PC-3 (cell line): Measurements from ENCODE around the gene OPALIN. TPM values are rescaled to one million over a fixed set of nuclear protein-coding genes. Genes with fewer than 3 reads are reported as not detected.

Experiments used
- ATAC-seq: fragments of 200-7000 bp; cut with Tn5 transposase; 2 replicates; pipeline ENCODE4 v1.9.1; 2020; ENCODE audit warnings: mild to moderate bottlenecking, moderate library complexity
- BruUV-seq: library from RNA; stranded (reverse); fragments of 400-500 nt; replicated peaks from 2 replicates; lab custom pipeline; 2021; lab: Mats Ljungman, UMichigan
- CTCF ChIA-PET: fragments of 300-600 bp; sonication (Branson Sonifier 250); formaldehyde crosslinking; loops from one replicate; lab custom pipeline; 2022; ENCODE audit warnings: antibody characterized with exemption; lab: Charles Lee
- POLR2A ChIA-PET: fragments of 300-600 bp; sonication (Branson Sonifier 250); formaldehyde crosslinking; loops from one replicate; lab custom pipeline; 2022; ENCODE audit warnings: antibody characterized with exemption; ENCODE audit not compliant: unreplicated experiment; lab: Charles Lee
- DNase-seq: peaks from one replicate; pipeline ENCODE4 v3.0.0-alpha.2; 2015
- H2AFZ ChIP-seq: fragments of 300-600 bp; sonication (generic); 2 replicates; pipeline ENCODE4 v1.6.0; 2016; ENCODE audit warnings: antibody characterized with exemption, low read length
- H3F3A ChIP-seq: fragments of 300-600 bp; sonication (generic); one replicate; pipeline ENCODE4 v1.6.0; 2017; ENCODE audit warnings: antibody characterized with exemption, low read length, control low read depth, mild to moderate bottlenecking; ENCODE audit not compliant: unreplicated experiment
- H3K27ac ChIP-seq: fragments of 300-600 bp; sonication (generic); 2 replicates; pipeline ENCODE4 v1.5.1; 2016; ENCODE audit warnings: mild to moderate bottlenecking, low read length
- H3K27me3 ChIP-seq: fragments of 300-600 bp; sonication (generic); 2 replicates; pipeline ENCODE4 v1.6.1; 2016; ENCODE audit warnings: low read length, mixed read lengths
- H3K36me3 ChIP-seq: fragments of 300-600 bp; sonication (generic); 2 replicates; pipeline ENCODE4 v1.6.1; 2016; ENCODE audit warnings: low read depth, mixed run types, low read length, mixed read lengths
- H3K4me1 ChIP-seq: fragments of 300-600 bp; sonication (generic); 2 replicates; pipeline ENCODE4 v1.5.1; 2016; ENCODE audit warnings: low read length; ENCODE audit not compliant: insufficient read depth
- H3K4me2 ChIP-seq: fragments of 300-600 bp; sonication (generic); 2 replicates; pipeline ENCODE4 v1.6.0; 2016; ENCODE audit warnings: low read length
- H3K4me3 ChIP-seq: fragments of 300-600 bp; sonication (generic); 2 replicates; pipeline ENCODE4 v1.5.1; 2016; ENCODE audit warnings: mild to moderate bottlenecking, low read length, mixed read lengths
- H3K79me2 ChIP-seq: fragments of 300-600 bp; sonication (generic); 2 replicates; pipeline ENCODE4 v1.6.1; 2017; ENCODE audit warnings: low read length, mixed read lengths
- H3K9ac ChIP-seq: fragments of 300-600 bp; sonication (generic); 2 replicates; pipeline ENCODE4 v1.6.0; 2016; ENCODE audit warnings: mild to moderate bottlenecking, low read length
- H3K9me2 ChIP-seq: fragments of 300-600 bp; sonication (generic); replicated peaks from 2 replicates; pipeline ENCODE4 v1.6.1; 2016; ENCODE audit warnings: mixed run types, low read length, mixed read lengths
- H3K9me3 ChIP-seq: fragments of 300-600 bp; sonication (generic); 2 replicates; pipeline ENCODE4 v1.6.1; 2016; ENCODE audit warnings: low read length, mixed read lengths
- H4K20me1 ChIP-seq: fragments of 300-600 bp; sonication (generic); 2 replicates; pipeline ENCODE4 v1.6.1; 2016; ENCODE audit warnings: low read length, mixed read lengths
- EZH2 ChIP-seq: fragments of 300-600 bp; sonication (generic); IDR thresholded peaks from one replicate; pipeline ENCODE4 v1.6.1; 2017; ENCODE audit warnings: antibody characterized with exemption, mild to moderate bottlenecking, low read length; ENCODE audit not compliant: unreplicated experiment
- EZH2phosphoT487 ChIP-seq: fragments of 300-600 bp; sonication (generic); IDR thresholded peaks from 2 replicates; pipeline ENCODE4 v1.6.1; 2018; ENCODE audit warnings: mild to moderate bottlenecking, antibody characterized with exemption, low read length, borderline replicate concordance
- intact Hi-C: fragments of 100-400 bp; cut with micrococcal nuclease; formaldehyde crosslinking; loops from 2 replicates; pipeline ENCODE4 v1.9.0; 2023
- total RNA-seq: library from RNA; depleted of rRNA; stranded (reverse); fragments of >200 nt; gene quantifications from 2 replicates; pipeline ENCODE4 v1.2.3, GENCODE V29; 2014
- TF ChIP-seq, protein P1 (sequence below): fragments of 300-600 bp; sonication (generic); conservative IDR thresholded peaks from 2 replicates; pipeline ENCODE4 v1.5.1; 2017; ENCODE audit warnings: antibody characterized with exemption, low read depth, mild to moderate bottlenecking, low read length

Gene OPALIN
- total RNA-seq, 1 experiment from 2014 or later: not detected

DNA sequence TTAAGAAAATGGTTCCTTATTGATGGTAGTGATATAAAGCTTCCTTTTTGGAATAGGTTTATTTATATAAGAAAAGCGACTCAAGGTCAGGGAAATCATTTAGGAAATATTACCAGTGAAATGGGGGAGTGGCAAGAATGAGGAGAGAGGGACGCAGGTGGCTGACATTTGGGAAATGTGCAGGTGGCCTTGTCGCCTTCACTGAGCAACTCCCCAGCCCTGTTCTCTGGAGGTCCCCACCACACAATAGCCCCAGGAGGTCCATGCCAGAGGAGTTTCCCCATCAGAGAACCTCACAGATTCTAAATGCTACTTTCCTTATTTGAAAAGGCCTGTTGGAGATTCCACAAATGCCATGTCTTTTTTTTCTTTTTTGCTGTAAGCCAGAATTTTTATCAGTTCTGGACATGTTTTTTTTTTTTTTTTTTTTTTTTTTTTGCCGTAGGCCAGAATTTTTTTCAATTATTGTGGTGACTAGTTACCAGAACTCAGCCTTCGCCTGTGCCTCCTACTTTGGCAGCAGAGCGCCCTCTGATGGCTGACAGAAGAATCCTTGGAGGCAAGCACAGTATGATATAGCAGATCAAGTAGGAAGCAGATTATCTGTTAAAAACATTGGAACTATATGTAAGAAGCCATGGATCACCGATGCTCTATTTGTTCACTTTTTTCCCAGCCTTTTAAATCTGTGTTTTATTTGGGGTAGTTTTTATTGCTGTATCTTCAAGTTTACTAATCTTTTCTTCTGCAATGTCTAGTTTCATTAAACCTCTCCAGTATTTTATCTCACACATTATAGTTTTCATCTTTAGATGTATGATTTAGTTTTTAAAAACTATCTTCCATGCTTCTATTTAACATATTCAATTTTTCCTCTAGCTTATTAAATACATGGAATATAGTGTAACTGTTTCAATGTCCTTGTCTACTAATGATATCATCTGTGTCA is 18.6 kb downstream of the OPALIN start:
- ChIA-PET CTCF (no interaction called here), POLR2A (no interaction called here)
- H4K20me1 ChIP-seq: no peaks in the 10 kb centered on the region
- no peak overlapping the region for H2AFZ ChIP-seq
- no peaks in the 10 kb centered on the region for H3K9me2 ChIP-seq
- H3K4me2 ChIP-seq: no peak overlapping the region
- DNase-seq (peak; percentile 54), ATAC-seq (peak; percentile 57; the same call in 1 of the 2 replicates)
- H3K79me2 ChIP-seq: no peaks in the 10 kb centered on the region
- TF ChIP-seq EZH2phosphoT487: no peak
- TF ChIP-seq, protein P1, sequence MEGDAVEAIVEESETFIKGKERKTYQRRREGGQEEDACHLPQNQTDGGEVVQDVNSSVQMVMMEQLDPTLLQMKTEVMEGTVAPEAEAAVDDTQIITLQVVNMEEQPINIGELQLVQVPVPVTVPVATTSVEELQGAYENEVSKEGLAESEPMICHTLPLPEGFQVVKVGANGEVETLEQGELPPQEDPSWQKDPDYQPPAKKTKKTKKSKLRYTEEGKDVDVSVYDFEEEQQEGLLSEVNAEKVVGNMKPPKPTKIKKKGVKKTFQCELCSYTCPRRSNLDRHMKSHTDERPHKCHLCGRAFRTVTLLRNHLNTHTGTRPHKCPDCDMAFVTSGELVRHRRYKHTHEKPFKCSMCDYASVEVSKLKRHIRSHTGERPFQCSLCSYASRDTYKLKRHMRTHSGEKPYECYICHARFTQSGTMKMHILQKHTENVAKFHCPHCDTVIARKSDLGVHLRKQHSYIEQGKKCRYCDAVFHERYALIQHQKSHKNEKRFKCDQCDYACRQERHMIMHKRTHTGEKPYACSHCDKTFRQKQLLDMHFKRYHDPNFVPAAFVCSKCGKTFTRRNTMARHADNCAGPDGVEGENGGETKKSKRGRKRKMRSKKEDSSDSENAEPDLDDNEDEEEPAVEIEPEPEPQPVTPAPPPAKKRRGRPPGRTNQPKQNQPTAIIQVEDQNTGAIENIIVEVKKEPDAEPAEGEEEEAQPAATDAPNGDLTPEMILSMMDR: peak; percentile 71
- TF ChIP-seq EZH2: no peak
- H3K27me3 ChIP-seq: peaks cover 11% of the 10 kb centered on the region; the same call in 1 of the 2 replicates
- no peaks in the 10 kb centered on the region for H3K9me3 ChIP-seq
- H3K4me3 ChIP-seq: no peak overlapping the region
- no peaks in the 10 kb centered on the region for H3K4me1 ChIP-seq
- intact Hi-C loops: no loop called here
- H3F3A ChIP-seq: no peaks in the 10 kb centered on the region
- no peak overlapping the region for H3K9ac ChIP-seq
- no peak overlapping the region for H3K27ac ChIP-seq
- no TSS peak for BruUV-seq
- H3K36me3 ChIP-seq: no peaks in the 10 kb centered on the region; the same call in 1 of the 2 replicates

DNA sequence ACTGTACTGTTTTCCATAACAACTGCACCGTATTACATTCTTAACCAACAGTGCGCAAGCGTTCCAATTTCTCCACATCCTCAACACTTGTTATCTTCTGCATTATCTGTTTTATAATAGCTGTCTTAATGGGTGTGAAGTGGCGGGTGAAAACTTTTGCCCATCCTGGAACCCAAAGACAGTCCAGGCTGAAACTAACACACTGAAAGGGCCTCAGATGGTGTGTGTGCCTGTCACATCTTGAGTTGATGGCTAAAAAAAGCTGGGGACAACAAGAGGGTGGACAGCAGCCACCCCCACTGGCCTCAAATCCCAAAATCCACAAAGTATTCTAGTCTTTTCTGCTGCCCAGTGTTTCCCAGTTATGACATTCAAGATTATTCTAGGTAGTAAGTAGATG is 19.4 kb downstream of the OPALIN start:
- Histone ChIP-seq H3K4me2 (no peak overlapping the region), H4K20me1 (no peaks in the 10 kb centered on the region), H3F3A (no peaks in the 10 kb centered on the region), H3K36me3 (no peaks in the 10 kb centered on the region; the same call in 1 of the 2 replicates), H3K4me1 (no peaks in the 10 kb centered on the region), H3K4me3 (no peak overlapping the region), H2AFZ (no peak overlapping the region), H3K79me2 (no peaks in the 10 kb centered on the region), H3K9me3 (no peaks in the 10 kb centered on the region), H3K27ac (no peak overlapping the region), H3K27me3 (peaks cover 12% of the 10 kb centered on the region), H3K9me2 (no peaks in the 10 kb centered on the region), H3K9ac (no peak overlapping the region)
- intact Hi-C loops: no loop called here
- ChIA-PET CTCF (no interaction called here), POLR2A (no interaction called here)
- no TSS peak for BruUV-seq
- ATAC-seq (no peak), DNase-seq (no peak)
- no peak for TF ChIP-seq EZH2phosphoT487
- no peak for TF ChIP-seq EZH2
- TF ChIP-seq, protein P1: no peak
